HepG2 (cell line): ENCODE data around the gene RPL36AL. TPM values are rescaled to one million over a fixed set of nuclear protein-coding genes. Genes with fewer than 3 reads are reported as not detected.

Experiments
- ATAC-seq: fragments of 200-7000 bp; cut with Tn5 transposase; 3 replicates; pipeline ENCODE4 v1.9.1; 2020; ENCODE audit warnings: mild to moderate bottlenecking, moderate library complexity
- BruUV-seq: library from RNA; stranded (reverse); fragments of 400-500 nt; replicated peaks from 2 replicates; lab custom pipeline; 2021; lab: Mats Ljungman, UMichigan
- CTCF ChIA-PET: fragments of 300-600 bp; formaldehyde crosslinking; extraction: SDS; loops from one replicate; lab custom pipeline; 2021; ENCODE audit warnings: low total read pairs, inconsistent platforms, low intra/inter-chr PET ratio; lab: Yijun Ruan, JAX
- POLR2A ChIA-PET: fragments of 350-600 bp; sonication (Branson Sonifier 250); formaldehyde crosslinking; loops from one replicate; lab custom pipeline; 2020; ENCODE audit warnings: antibody characterized with exemption, inconsistent platforms; lab: Yijun Ruan, JAX
- DNase-seq: peaks from one replicate; pipeline ENCODE4 v3.0.0-alpha.2; 2015; ENCODE audit warnings: low spot score
- FAIRE-seq: peaks from 3 replicates; lab custom pipeline; 2011; peaks lifted over from hg19 to GRCh38; lab: Jason Lieb, UNC
- H2AFZ ChIP-seq: one replicate; pipeline ENCODE4 v1.6.1; 2011; ENCODE audit warnings: low read length, inconsistent platforms
- H3K27ac ChIP-seq: fragments of 300-600 bp; 3 replicates; pipeline ENCODE4 v1.8.0; 2011; ENCODE audit warnings: mixed run types, mild to moderate bottlenecking, mixed read lengths, low read length, inconsistent platforms; ENCODE audit not compliant: insufficient read depth; ENCODE audit errors: extremely low read length
- H3K27me3 ChIP-seq, 2 experiments: fragments of 200-600 bp in 1 of 2; 2 replicates in 1 of 2; 3 replicates in 1 of 2; pipeline versions ENCODE4 v1.6.0 to v1.8.0; 2011; ENCODE audit warnings: low read length in 2 of 2, mild to moderate bottlenecking in 2 of 2, moderate library complexity in 2 of 2, inconsistent platforms in 1 of 2; ENCODE audit not compliant: insufficient read depth in 2 of 2, control insufficient read depth in 1 of 2
- H3K36me3 ChIP-seq, 2 experiments: fragments of 200-600 bp in 1 of 2; replicated peaks in 1 of 2; 2 replicates in 1 of 2; 3 replicates in 1 of 2; pipeline versions ENCODE4 v1.5.1 to v1.8.0; 2011; ENCODE audit warnings: low read length in 2 of 2, inconsistent platforms in 1 of 2; ENCODE audit not compliant: insufficient read depth in 2 of 2, control insufficient read depth in 1 of 2
- H3K4me1 ChIP-seq: 2 replicates; pipeline ENCODE4 v1.5.1; 2012; ENCODE audit warnings: low read length, inconsistent platforms; ENCODE audit not compliant: insufficient read depth
- H3K4me2 ChIP-seq: 2 replicates; pipeline ENCODE4 v1.6.0; 2011; ENCODE audit warnings: low read depth, low read length, inconsistent platforms
- H3K4me3 ChIP-seq, 3 experiments: fragments of 200-600 bp in 1 of 3; sonication (generic), shearing (Covaris generic) in 1 of 3; replicated peaks in 1 of 3; 2 replicates each; pipeline ENCODE4 v1.5.1; 2011 to 2016; ENCODE audit warnings: low read length in 3 of 3, inconsistent platforms in 2 of 3, low read depth in 2 of 3, mild to moderate bottlenecking in 2 of 3, control low read depth in 1 of 3, mixed read lengths in 1 of 3; ENCODE audit not compliant: insufficient read depth in 1 of 3
- H3K79me2 ChIP-seq: one replicate; pipeline ENCODE4 v1.6.1; 2011; ENCODE audit warnings: low read length, inconsistent platforms; ENCODE audit not compliant: insufficient read depth
- H3K9ac ChIP-seq: 2 replicates; pipeline ENCODE4 v1.6.0; 2011; ENCODE audit warnings: mild to moderate bottlenecking, low read depth, low read length, inconsistent platforms; ENCODE audit not compliant: insufficient read depth
- H3K9me3 ChIP-seq: 2 replicates; pipeline ENCODE4 v1.5.1; 2012; ENCODE audit warnings: mild to moderate bottlenecking, low read length
- H4K20me1 ChIP-seq: 2 replicates; pipeline ENCODE4 v1.6.0; 2011; ENCODE audit warnings: inconsistent platforms, mild to moderate bottlenecking, low read length, moderate library complexity; ENCODE audit not compliant: insufficient read depth
- ARHGAP35 ChIP-seq: sonication (generic); formaldehyde crosslinking; IDR thresholded peaks from 2 replicates; pipeline ENCODE4 v1.9.0; 2022; ENCODE audit warnings: mild to moderate bottlenecking, inconsistent platforms, moderate library complexity, missing genetic modification reagents, borderline replicate concordance
- CHD2 ChIP-seq: IDR thresholded peaks from 2 replicates; pipeline ENCODE4 v1.6.1; 2011; ENCODE audit warnings: low read depth, low read length, improper control_type of control experiment
- HDAC1 ChIP-seq: sonication (generic); formaldehyde crosslinking; IDR thresholded peaks from 2 replicates; pipeline ENCODE4 v1.5.1; 2020; ENCODE audit warnings: mild to moderate bottlenecking, missing genetic modification reagents
- IRF9 ChIP-seq: sonication (generic); formaldehyde crosslinking; IDR thresholded peaks from 2 replicates; pipeline ENCODE4 v1.8.0; 2022; ENCODE audit warnings: missing genetic modification reagents, mild to moderate bottlenecking, borderline replicate concordance
- KDM5B ChIP-seq: sonication (generic); formaldehyde crosslinking; IDR thresholded peaks from 2 replicates; pipeline ENCODE4 v1.4.0; 2020; ENCODE audit warnings: missing genetic modification reagents, mild to moderate bottlenecking, borderline replicate concordance
- KLF16 ChIP-seq, 2 experiments: sonication (generic) in 1 of 2; formaldehyde crosslinking in 1 of 2; IDR thresholded peaks; 2 replicates each; pipeline versions ENCODE4 v1.6.1 to v1.8.0; 2016 to 2023; ENCODE audit warnings: missing genetic modification reagents in 2 of 2, missing compliant biosample characterization in 1 of 2
- MYC ChIP-seq: sonication (generic); formaldehyde crosslinking; IDR thresholded peaks from 2 replicates; pipeline ENCODE4 v1.9.0; 2021; ENCODE audit warnings: missing genetic modification reagents, borderline replicate concordance
- MYNN ChIP-seq: sonication (generic); formaldehyde crosslinking; IDR thresholded peaks from 2 replicates; pipeline ENCODE4 v1.4.0; 2020; ENCODE audit warnings: mild to moderate bottlenecking, low read depth, missing genetic modification reagents
- PTBP1 ChIP-seq: fragments of 200-400 bp; formaldehyde crosslinking; IDR thresholded peaks from 2 replicates; pipeline ENCODE4 v1.6.1; 2018; ENCODE audit warnings: low read length, low read depth; ENCODE audit not compliant: poor library complexity, severe bottlenecking
- RNF2 ChIP-seq: fragments of 450-650 bp; conservative IDR thresholded peaks from 2 replicates; pipeline ENCODE4 v1.6.1; 2016; ENCODE audit warnings: low read depth
- SMARCC2 ChIP-seq: fragments of 450-650 bp; IDR thresholded peaks from 2 replicates; pipeline ENCODE4 v1.6.1; 2017; ENCODE audit warnings: antibody characterized with exemption, mild to moderate bottlenecking
- TARDBP ChIP-seq: sonication (generic); formaldehyde crosslinking; IDR thresholded peaks from 2 replicates; pipeline ENCODE4 v1.8.0; 2022; ENCODE audit warnings: mild to moderate bottlenecking, missing genetic modification reagents
- TBX3 ChIP-seq: fragments of 450-650 bp; IDR thresholded peaks from 2 replicates; pipeline ENCODE4 v1.6.1; 2017; ENCODE audit warnings: antibody characterized with exemption, mild to moderate bottlenecking, inconsistent platforms, borderline replicate concordance
- ZBTB49 ChIP-seq: sonication (generic); formaldehyde crosslinking; IDR thresholded peaks from 2 replicates; pipeline ENCODE4 v1.4.0; 2020; ENCODE audit warnings: missing genetic modification reagents, borderline replicate concordance
- ZNF10 ChIP-seq: sonication (generic); formaldehyde crosslinking; IDR thresholded peaks from 2 replicates; pipeline ENCODE4 v1.4.0; 2020; ENCODE audit warnings: mild to moderate bottlenecking, low read depth, missing genetic modification reagents, borderline replicate concordance
- ZNF124 ChIP-seq: sonication (generic); formaldehyde crosslinking; IDR thresholded peaks from 2 replicates; pipeline ENCODE4 v1.4.0; 2020; ENCODE audit warnings: missing genetic modification reagents
- ZNF230 ChIP-seq: sonication (generic); formaldehyde crosslinking; IDR thresholded peaks from 2 replicates; pipeline ENCODE4 v1.4.0; 2020; ENCODE audit warnings: mild to moderate bottlenecking, missing genetic modification reagents
- ZNF430 ChIP-seq: sonication (generic); formaldehyde crosslinking; IDR thresholded peaks from 2 replicates; pipeline ENCODE4 v1.9.0; 2021; ENCODE audit warnings: mild to moderate bottlenecking, missing genetic modification reagents
- ZNF567 ChIP-seq: sonication (generic); formaldehyde crosslinking; IDR thresholded peaks from 2 replicates; pipeline ENCODE4 v1.8.1; 2023; ENCODE audit warnings: mild to moderate bottlenecking, missing genetic modification reagents, borderline replicate concordance
- WGBS: methylation state at CpG from one replicate; pipeline ENCODE4 v1.1.6; 2017; ENCODE audit warnings: low lambda C conversion rate; 5-methylcytosine and 5-hydroxymethylcytosine counted together
- in situ Hi-C: cut with HindIII; loops from 2 replicates; pipeline ENCODE4 v1.10.0; 2017; ENCODE audit warnings: low pct_unique_long_range_greater_than_20kb; ENCODE audit not compliant: extremely low pct_ligation_motif_present
- intact Hi-C: fragments of 100-400 bp; cut with micrococcal nuclease; formaldehyde crosslinking; loops from one replicate; pipeline ENCODE4 v1.10.0; 2022; ENCODE audit not compliant: unreplicated experiment
- polyA plus RNA-seq, 8 experiments: library from polyadenylated mRNA; depleted of rRNA in 3 of 8; stranded (reverse) in 7 of 8; unstranded in 1 of 8; fragments of >200 nt; fragmentation: Illumina TruSeq in 4 of 8; extraction: Trizol in 4 of 8; gene quantifications; 2 replicates each; pipeline versions ENCODE4 v1.2.1 to v1.2.3, GENCODE V29; 2011 to 2016; ENCODE audit warnings: low read depth in 4 of 8, missing spikeins in 1 of 8, mixed read lengths in 1 of 8; ENCODE audit not compliant: insufficient read depth in 1 of 8
- total RNA-seq, 5 experiments: library from RNA; depleted of rRNA; stranded (reverse); fragments of >200 nt; fragmentation: Illumina TruSeq; extraction: Trizol; gene quantifications; 2 replicates each; pipeline ENCODE4 v1.2.3, GENCODE V29; 2016; ENCODE audit warnings: low read depth in 1 of 5

The RPL36AL gene
- total and polyA plus RNA-seq, 2 of the 13 experiments (the other 11 are each of a cell fraction or from before 2014, with no cell fraction given): 90.0 to 294 TPM

GRCh38 chr14:49633640-49634546, 13.5 kb upstream of the RPL36AL start:
- WGBS: 0% methylated on average over 7 of the region's 101 CpGs
- no TSS peak for BruUV-seq
- ATAC-seq: peak; percentile 85
- Histone ChIP-seq H3K4me3 (peak overlapping the region; percentile 87 to 99 (median 96)), H3K36me3 (peaks cover 1 to 8% of the 10 kb centered on the region in 2 experiments; a peak in 3 of 5 replicates), H3K27me3 (no peaks in the 10 kb centered on the region; a peak in 1 of 5 replicates), H3K79me2 (peaks cover 72% of the 10 kb centered on the region), H3K9me3 (no peaks in the 10 kb centered on the region), H3K4me1 (peaks cover 54% of the 10 kb centered on the region), H3K4me2 (peak overlapping the region; percentile 82), H2AFZ (no peak overlapping the region), H3K27ac (peak overlapping the region; percentile 93), H4K20me1 (0 out of 2 replicates have a peak, but pooled peaks cover 6% of the 10 kb centered on the region), H3K9ac (peak overlapping the region; percentile 94)
- intact Hi-C loops (loop anchor here (1.0 kb wide), 4 partner anchors 87 to 218 kb away; partner anchors contain the start of genes KLHDC2 and NEMF), in situ Hi-C loops (loop anchor here (5.0 to 10.0 kb wide), 2 partner anchors 133 to 201 kb away; partner anchors contain the start of gene KLHDC2)
- ChIA-PET POLR2A (interaction anchor here (0.6 to 4.0 kb wide), 23 partner anchors 8 to 370 kb away, joined by 3 to 76 read pairs (median 4); partner anchors contain the start of genes KLHDC1, KLHDC2, LRR1 and MGAT2), CTCF (interaction anchor here (1.1 to 2.6 kb wide), 4 partner anchors 14 to 196 kb away, joined by 3 to 11 read pairs (median 4); partner anchors contain the start of genes MGAT2, RPL36AL and RPS29)
- FAIRE-seq: no peak
- peak; percentile 89 for DNase-seq
- peak; percentile 77; the same call in 1 of the 2 replicates for TF ChIP-seq RNF2
- no peak; the same call in 1 of the 2 replicates for TF ChIP-seq MYNN (CRISPR knock-in tag)
- no peak; the same call in none of the 2 replicates for TF ChIP-seq IRF9 (CRISPR knock-in tag)
- TF ChIP-seq ZNF430 (CRISPR knock-in tag): peak; percentile 88
- peak; percentile 21; the same call in 1 of the 2 replicates for TF ChIP-seq TARDBP (CRISPR knock-in tag)
- TF ChIP-seq HDAC1 (CRISPR knock-in tag): peak; percentile 81
- no peak for TF ChIP-seq PTBP1
- TF ChIP-seq ZNF124 (CRISPR knock-in tag): peak; percentile 55; the same call in 1 of the 2 replicates
- TF ChIP-seq ZNF230 (CRISPR knock-in tag): peak; percentile 73; the same call in 1 of the 2 replicates
- TF ChIP-seq KDM5B (CRISPR knock-in tag): peak; percentile 59; the same call in 1 of the 2 replicates
- TF ChIP-seq TBX3: no peak
- TF ChIP-seq KLF16 (CRISPR knock-in tag; IDR thresholded peaks at IDR 0.05): peak; percentile 52 to 64; a peak in 1 of 4 replicates
- TF ChIP-seq SMARCC2: no peak
- TF ChIP-seq ZNF567 (CRISPR knock-in tag): peak; percentile 57; the same call in 1 of the 2 replicates
- no peak for TF ChIP-seq ZNF10 (CRISPR knock-in tag)
- TF ChIP-seq ARHGAP35 (CRISPR knock-in tag): no peak
- no peak for TF ChIP-seq ZBTB49 (CRISPR knock-in tag)
- peak; percentile 32; the same call in 1 of the 2 replicates for TF ChIP-seq CHD2
- peak; percentile 81 for TF ChIP-seq MYC (CRISPR knock-in tag)
